ENCODE data around the gene GMPS.
"Not testable (repeated sequence)": the region's sequence is repeated elsewhere in the genome, so short reads cannot be mapped to it uniquely, and the experiment has no call there.

The GMPS gene

GRCh38 chr3:155870133-155870944, at the start of gene GMPS:
Gene GMPS, plus strand, starts transcription at chr3:155870650. Its CDS starts 221 bp downstream, at chr3:155870871.
- DNase-seq = peak; percentile 83 to 98

GRCh38 chr3:155828490-155829098, 41.9 kb upstream of the GMPS start:
- not testable (repeated sequence) for DNase-seq

GRCh38 chr3:155835341-155836071, 34.9 kb upstream of the GMPS start:
- DNase-seq = no peak

GRCh38 chr3:155843569-155843968, 26.9 kb upstream of the GMPS start:
- no peak for DNase-seq

- no peak for DNase-seq
These were observed 24.3 kb upstream of the GMPS start for GRCh38 chr3:155846119-155846518.

GRCh38 chr3:155847993-155848392, 22.5 kb upstream of the GMPS start:
- DNase-seq = no peak

- DNase-seq = not testable (repeated sequence)
These were observed 21.0 kb upstream of the GMPS start for GRCh38 chr3:155849404-155849803.

GRCh38 chr3:155852341-155852740, 18.1 kb upstream of the GMPS start:
- DNase-seq = no peak

- no peak for DNase-seq
These were observed 17.0 kb upstream of the GMPS start for GRCh38 chr3:155853214-155854140.

- DNase-seq = peak; percentile 97 to 100
These were observed 16.1 kb upstream of the GMPS start, which contains the start of gene SLC33A1 for GRCh38 chr3:155854141-155854940. Gene SLC33A1, minus strand, starts transcription at chr3:155854427. Its CDS starts 430 bp downstream, at chr3:155853997.

GRCh38 chr3:155859859-155860258, 10.6 kb upstream of the GMPS start:
- peak in 1 of 2 experiments; percentile 23 for DNase-seq

GRCh38 chr3:155860424-155860823, 10.0 kb upstream of the GMPS start:
- not testable (repeated sequence) for DNase-seq

GRCh38 chr3:155861476-155862183, 8.8 kb upstream of the GMPS start:
- no peak for DNase-seq

GRCh38 chr3:155862290-155862982, 8.0 kb upstream of the GMPS start:
- peak; percentile 38 to 71 for DNase-seq

- no peak for DNase-seq
These were observed 7.2 kb upstream of the GMPS start for GRCh38 chr3:155863072-155863784.

- DNase-seq = no peak
These were observed 759 bp upstream of the GMPS start for GRCh38 chr3:155869691-155870090.

- peak in 1 of 2 experiments; percentile 57 for DNase-seq
These were observed 695 bp downstream of the GMPS start for GRCh38 chr3:155870945-155871745.

GRCh38 chr3:155871746-155872158, 1.3 kb downstream of the GMPS start:
- no peak for DNase-seq

All from NCI-H446 (cell line).